ENCODE results near the gene GLI2.

Gene GLI2

GRCh38 chr2:120754067-120754960, 18.6 kb downstream of the GLI2 start:
- ChIA-PET POLR2A (no interaction called here), CTCF (interaction anchor here (0.6 kb wide), 1 partner anchor 296 kb away, joined by 3 read pairs; no protein-coding TSS in a partner anchor)
- H3K9me3 ChIP-seq (ENCODE audit: control insufficient read depth, insufficient read depth, low read depth, low read length), result no peaks in the 10 kb centered on the region
- no peak overlapping the region for H3K27ac ChIP-seq (ENCODE audit: extremely low read depth, low read depth, low read length)
- H3K4me3 ChIP-seq (ENCODE audit: low read depth, low read length), result no peak overlapping the region
- no peaks in the 10 kb centered on the region for H3K36me3 ChIP-seq (ENCODE audit: control insufficient read depth in 2 of 2, insufficient read depth in 1 of 2, low read length in 2 of 2)
- TF ChIP-seq ZFHX2 (tag by site-specific recombination; conservative IDR thresholded peaks at IDR 0.05) (0 out of 2 replicates have a peak, but pooled peaks have one; percentile 31), EGR2 (tag by site-specific recombination; IDR thresholded peaks at IDR 0.05; ENCODE audit: low read depth) (peak; percentile 26; the same call in 1 of the 2 replicates), ZNF223 (tag by site-specific recombination; IDR thresholded peaks at IDR 0.05) (no peak)
- H3K4me1 ChIP-seq (ENCODE audit: control insufficient read depth, insufficient read depth, low read length), result no peaks in the 10 kb centered on the region; the same call in 1 of the 2 replicates

GRCh38 chr2:120758181-120759144, 22.8 kb downstream of the GLI2 start:
- Histone ChIP-seq H3K36me3 (ENCODE audit: control insufficient read depth in 2 of 2, insufficient read depth in 1 of 2, low read length in 2 of 2) (no peaks in the 10 kb centered on the region), H3K27ac (ENCODE audit: extremely low read depth, low read depth, low read length) (no peak overlapping the region), H3K9me3 (ENCODE audit: control insufficient read depth, insufficient read depth, low read depth, low read length) (no peaks in the 10 kb centered on the region), H3K4me3 (ENCODE audit: low read depth, low read length) (no peak overlapping the region), H3K4me1 (ENCODE audit: control insufficient read depth, insufficient read depth, low read length) (no peaks in the 10 kb centered on the region; the same call in 1 of the 2 replicates)
- ChIA-PET CTCF (no interaction called here), POLR2A (interaction anchor here (0.6 kb wide), 1 partner anchor 10 kb away, joined by 4 read pairs; no protein-coding TSS in a partner anchor)
- TF ChIP-seq ZNF510 (tag by site-specific recombination; IDR thresholded peaks at IDR 0.05; ENCODE audit: insufficient replicate concordance) (no peak), ZNF521 (tag by site-specific recombination; IDR thresholded peaks at IDR 0.05) (no peak), KLF10 (tag by site-specific recombination; IDR thresholded peaks at IDR 0.05) (no peak), ZNF10 (tag by site-specific recombination; IDR thresholded peaks at IDR 0.05) (no peak), ZNF391 (tag by site-specific recombination; IDR thresholded peaks at IDR 0.05; ENCODE audit: borderline replicate concordance, low read depth) (no peak), PRDM6 (tag by site-specific recombination; IDR thresholded peaks at IDR 0.05) (no peak), KLF9 (tag by site-specific recombination; IDR thresholded peaks at IDR 0.05; ENCODE audit: low read depth) (no peak), ZSCAN23 (tag by site-specific recombination; IDR thresholded peaks at IDR 0.05) (no peak), ZNF707 (tag by site-specific recombination; IDR thresholded peaks at IDR 0.05) (no peak), MEIS1 (CRISPR knock-in tag; IDR thresholded peaks at IDR 0.05; ENCODE audit: borderline replicate concordance) (no peak), ZNF776 (tag by site-specific recombination; IDR thresholded peaks at IDR 0.05; ENCODE audit: borderline replicate concordance) (no peak)

- ChIA-PET POLR2A (interaction anchor here (0.6 kb wide), 1 partner anchor 9 kb away, joined by 4 read pairs; no protein-coding TSS in a partner anchor), CTCF (interaction anchor here (0.9 kb wide), 1 partner anchor 24 kb away, joined by 4 read pairs; the partner anchor contains the start of gene GLI2)
- H3K4me3 ChIP-seq (ENCODE audit: low read depth, low read length), result no peak overlapping the region
- H3K4me1 ChIP-seq (ENCODE audit: control insufficient read depth, insufficient read depth, low read length), result no peaks in the 10 kb centered on the region; the same call in 1 of the 2 replicates
- no peaks in the 10 kb centered on the region for H3K36me3 ChIP-seq (ENCODE audit: control insufficient read depth in 2 of 2, insufficient read depth in 1 of 2, low read length in 2 of 2)
- no peak overlapping the region for H3K27ac ChIP-seq (ENCODE audit: extremely low read depth, low read depth, low read length)
- H3K9me3 ChIP-seq (ENCODE audit: control insufficient read depth, insufficient read depth, low read depth, low read length), result no peaks in the 10 kb centered on the region
- TF ChIP-seq TCF7L2 (IDR thresholded peaks at IDR 0.05; ENCODE audit: borderline replicate concordance, low read depth, low read length) (no peak), ZNF16 (tag by site-specific recombination; IDR thresholded peaks at IDR 0.05; ENCODE audit: low read depth) (no peak), ZNF529 (tag by site-specific recombination; IDR thresholded peaks at IDR 0.05; ENCODE audit: insufficient replicate concordance) (no peak), ZEB2 (tag by site-specific recombination; IDR thresholded peaks at IDR 0.05) (no peak), EGR2 (tag by site-specific recombination; IDR thresholded peaks at IDR 0.05; ENCODE audit: low read depth) (no peak), ZNF747 (tag by site-specific recombination; IDR thresholded peaks at IDR 0.05) (no peak), ZNF837 (tag by site-specific recombination; IDR thresholded peaks at IDR 0.05) (no peak), ZNF704 (tag by site-specific recombination; IDR thresholded peaks at IDR 0.05) (no peak), RBAK (tag by site-specific recombination; IDR thresholded peaks at IDR 0.05) (no peak), PRDM6 (tag by site-specific recombination; IDR thresholded peaks at IDR 0.05) (no peak)
These were observed 24.1 kb downstream of the GLI2 start for GRCh38 chr2:120759543-120760331.
